Measurements from ENCODE around the gene RDH13.

RDH13 gene

DNA sequence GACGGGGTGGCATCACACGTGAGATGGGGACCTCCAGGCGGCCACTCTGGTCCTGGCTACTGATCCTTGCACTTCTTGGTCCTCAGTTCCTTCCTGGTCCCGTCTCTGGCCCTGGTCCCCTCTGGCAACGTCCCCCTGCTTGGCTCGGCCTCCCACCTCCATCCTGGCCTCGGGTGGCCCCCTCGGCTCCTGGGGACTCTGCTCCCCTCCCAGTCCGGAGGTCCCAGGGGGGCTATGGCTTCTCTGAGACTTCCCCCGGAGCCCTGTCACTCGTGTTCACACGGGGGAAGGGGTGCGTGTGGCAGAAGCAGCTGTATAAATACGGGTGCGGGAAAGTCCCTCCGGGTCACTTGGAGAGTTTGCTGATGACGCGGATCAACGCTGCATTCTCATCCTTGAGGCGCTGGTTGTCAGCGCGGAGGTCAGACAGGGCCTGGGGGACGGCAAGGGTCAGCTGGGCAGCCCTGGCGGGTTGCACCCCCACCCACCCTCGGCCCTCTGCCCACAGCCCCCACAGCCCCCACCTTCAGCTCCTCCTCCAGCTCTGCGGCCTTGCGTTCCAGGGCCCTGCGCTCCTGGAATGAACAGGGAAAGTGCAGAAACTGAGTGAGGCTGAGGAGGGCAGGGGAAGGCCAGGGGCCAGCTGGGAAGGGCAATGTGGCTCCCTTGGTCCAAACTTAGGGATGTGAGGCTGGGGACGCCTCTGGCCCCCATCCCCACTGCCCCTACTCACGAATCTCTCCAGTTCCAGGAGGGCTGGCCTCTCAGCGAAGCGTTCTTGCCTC lies 28.4 kb upstream of the RDH13 start:
- DNase-seq: no peak

DNA sequence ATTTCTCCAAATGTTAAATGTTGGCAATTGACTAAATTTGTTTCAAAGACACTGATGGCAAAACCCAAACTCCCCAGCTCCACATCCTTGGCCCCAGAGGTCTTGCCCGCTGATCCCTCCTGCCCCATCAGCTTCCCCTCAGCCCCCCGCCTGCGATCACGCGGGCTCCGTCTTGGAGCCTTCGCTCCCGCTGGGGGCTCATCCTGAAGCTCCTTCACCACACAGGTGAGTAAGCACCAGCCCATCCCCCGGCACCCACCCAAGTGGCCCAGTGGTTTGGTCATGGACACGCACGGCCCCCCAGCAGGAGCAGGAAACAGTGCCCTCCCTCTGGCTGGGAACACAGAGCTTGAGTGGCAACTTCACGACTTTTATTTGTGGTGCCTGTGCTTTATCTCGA lies 27.6 kb upstream of the RDH13 start:
- no peak for DNase-seq

DNA sequence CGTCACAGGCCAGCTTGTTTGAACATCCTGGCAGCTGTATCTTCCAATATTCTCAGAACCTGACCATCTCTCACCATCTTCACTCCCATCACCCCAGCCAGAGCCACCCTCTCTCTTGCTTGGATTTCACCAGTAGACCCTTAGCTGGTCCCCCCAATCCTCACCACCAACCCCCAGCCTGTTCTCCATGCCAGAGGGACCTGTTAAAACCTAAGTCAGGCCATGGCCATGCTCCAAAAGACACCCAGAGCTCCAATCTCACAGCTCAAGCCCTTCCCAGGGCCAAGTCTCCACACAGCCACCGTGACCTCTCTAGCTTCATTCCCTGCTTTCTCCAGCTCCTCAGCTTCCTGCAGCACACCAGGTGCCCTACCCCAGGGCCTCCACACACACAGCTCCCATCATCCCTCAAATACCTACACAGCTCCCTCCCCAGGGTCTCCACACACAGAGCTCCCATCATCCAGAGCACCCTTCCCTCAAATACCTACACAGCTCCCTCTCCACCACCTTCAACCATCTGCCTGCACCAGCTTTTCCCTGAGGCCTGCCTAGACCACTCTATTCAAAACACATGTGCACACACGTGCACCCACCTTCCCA lies 26.5 kb upstream of the RDH13 start:
- no peak for DNase-seq

DNA sequence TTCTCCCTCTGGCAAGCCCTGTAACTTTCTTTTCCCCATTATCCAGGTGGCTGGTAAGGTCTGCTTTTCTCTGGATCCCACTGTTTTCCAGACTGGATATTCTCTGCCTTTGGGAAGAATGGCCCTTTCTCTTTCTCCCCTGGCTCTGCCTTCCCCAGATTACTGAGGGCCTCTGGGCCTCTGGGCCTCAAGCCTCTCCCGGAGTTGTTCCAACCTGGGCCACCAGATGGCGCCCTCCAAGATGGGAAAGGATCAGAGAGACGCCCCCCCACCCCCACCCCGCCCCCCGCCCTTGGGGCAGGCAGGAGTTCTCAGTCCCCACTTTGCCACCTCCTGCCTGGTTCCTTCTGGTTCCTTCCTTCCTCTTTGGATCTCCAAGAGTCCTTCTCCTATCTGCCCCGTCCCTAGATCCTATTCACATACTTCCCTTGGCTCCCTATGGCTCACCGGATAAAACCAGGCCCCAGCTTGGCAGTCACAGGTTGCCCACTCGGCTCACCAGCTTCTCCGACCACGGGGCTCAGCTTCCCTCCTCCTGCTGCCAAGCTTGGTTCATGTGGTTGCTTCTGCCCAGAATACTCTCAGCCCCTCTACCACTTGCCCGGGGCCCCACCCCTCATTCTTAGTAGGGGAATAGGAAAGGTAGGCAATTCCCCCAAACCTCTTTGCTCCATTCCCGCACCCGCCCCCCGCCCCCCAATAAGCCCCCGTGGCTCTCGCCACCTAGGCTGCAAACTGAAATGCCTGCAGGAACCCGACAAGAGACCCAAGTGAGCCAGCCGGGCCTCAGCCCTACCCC lies 25.8 kb upstream of the RDH13 start:
- peak; percentile 84 for DNase-seq

DNA sequence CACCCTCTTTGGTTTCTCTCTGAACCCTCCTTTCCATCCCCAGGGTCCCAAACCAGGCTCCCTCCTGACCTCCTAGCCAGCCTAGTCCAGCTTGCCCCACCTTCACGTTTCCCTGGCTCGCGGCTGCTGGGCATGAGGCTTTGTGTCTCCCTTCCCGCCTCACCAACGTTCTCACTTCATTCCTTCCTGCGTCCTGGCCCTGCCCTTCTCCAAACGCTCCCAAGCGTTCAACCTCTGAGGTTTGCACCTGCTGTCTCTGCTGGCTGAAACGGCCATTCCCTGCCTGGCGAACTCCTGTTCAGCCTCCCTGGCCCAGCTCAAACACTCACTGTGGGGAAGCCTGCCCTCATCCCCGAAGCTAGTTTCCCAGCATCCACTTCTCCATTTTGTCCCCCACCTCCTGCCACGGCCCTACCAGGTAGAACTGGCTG lies 25.1 kb upstream of the RDH13 start:
- DNase-seq: no peak

GRCh38 chr19:55087542-55087901 lies 24.6 kb upstream of the RDH13 start:
- no peak for DNase-seq

DNA sequence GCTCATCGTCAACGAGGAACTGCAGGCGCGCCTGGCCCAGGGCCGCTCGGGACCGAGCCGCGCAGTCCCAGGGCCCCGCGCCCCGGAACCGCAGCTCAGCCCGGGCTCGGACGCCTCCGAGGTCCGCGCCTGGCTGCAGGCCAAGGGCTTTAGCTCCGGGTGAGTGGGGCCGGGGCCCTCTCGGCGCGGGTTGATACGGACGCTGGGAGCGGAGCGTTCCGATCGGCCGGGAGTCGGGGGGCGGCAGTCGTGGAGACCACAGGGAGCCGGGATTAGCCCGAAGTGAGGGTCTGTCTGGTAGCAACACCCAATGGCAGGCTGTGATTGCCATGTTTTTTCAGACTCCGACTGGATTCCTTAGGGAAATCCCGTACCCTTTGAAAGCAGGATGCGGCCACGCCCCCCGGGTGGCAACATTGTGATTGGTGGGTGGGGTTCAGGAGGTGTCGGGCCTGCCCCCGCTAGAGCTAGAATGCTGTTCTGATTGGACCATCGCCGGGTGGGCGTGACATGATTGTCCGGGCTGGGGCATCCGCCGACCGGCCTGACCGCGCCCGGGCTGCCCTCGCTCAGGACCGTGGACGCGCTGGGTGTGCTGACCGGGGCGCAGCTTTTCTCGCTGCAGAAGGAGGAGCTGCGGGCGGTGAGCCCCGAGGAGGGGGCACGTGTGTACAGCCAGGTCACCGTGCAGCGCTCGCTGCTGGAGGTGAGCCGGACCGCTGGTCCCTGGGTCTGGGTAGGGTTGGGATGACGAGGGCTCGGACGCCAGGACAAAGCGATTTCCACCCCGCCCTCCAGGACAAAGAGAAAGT lies 24.0 kb upstream of the RDH13 start:
- peak; percentile 87 for DNase-seq

DNA sequence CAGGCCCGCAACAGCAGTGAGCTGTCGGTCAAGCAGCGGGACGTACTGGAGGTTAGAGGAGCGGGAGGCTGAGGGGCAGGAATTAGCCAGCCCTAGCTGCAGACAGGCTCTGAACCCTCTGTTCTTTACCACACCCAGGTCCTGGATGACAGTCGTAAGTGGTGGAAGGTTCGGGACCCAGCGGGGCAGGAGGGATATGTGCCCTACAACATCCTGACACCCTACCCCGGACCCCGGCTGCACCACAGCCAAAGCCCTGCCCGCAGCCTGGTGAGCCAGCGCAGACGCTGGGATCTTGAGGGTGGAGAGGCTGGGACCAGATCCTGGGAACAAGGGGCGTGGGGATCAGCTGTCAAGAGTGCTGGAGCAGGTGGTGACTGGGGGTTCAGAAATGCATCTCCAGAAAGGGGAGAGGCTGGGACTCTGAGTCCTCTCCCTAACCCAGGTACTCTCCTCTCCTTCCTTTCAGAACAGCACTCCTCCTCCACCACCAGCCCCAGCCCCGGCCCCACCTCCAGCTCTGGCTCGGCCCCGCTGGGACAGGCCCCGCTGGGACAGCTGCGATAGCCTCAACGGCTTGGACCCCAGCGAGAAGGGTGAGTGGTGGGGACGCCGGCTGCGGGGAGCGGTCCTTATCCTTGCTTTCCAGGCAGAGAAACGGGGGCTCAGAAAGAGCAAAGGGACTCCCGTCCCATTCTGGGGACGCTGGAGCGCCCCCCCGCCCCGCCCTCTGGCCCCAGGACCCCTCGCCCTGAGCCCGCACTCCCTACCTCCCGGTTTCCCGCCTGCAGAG lies 23.2 kb upstream of the RDH13 start:
- no peak for DNase-seq

DNA sequence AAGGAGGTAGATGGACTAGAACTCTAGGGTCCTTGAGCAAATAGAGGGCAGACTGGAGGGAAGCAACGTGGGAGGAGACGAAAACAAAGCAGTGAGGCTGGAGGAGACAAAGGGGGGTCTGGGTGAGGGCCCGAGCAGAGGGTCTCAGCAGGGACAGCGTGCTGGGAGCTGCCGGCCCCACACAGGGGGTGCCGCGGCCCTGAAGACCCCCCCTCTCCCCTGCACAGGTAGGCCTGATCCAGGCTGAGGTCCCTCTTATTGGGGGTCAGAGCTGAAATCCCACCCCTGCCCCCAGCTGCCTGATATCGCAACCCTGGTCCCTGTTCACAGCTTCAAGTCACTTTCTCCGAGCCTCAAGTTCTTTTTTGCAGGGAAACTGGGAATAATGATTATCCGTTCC lies 21.5 kb upstream of the RDH13 start:
- no peak for DNase-seq

GRCh38 chr19:55083004-55083850 lies 20.3 kb upstream of the RDH13 start:
- DNase-seq: no peak

GRCh38 chr19:55082020-55082851 lies 19.3 kb upstream of the RDH13 start:
- no peak for DNase-seq

GRCh38 chr19:55081770-55082019 lies 18.7 kb upstream of the RDH13 start:
- no peak for DNase-seq

GRCh38 chr19:55080968-55081769 lies 18.2 kb upstream of the RDH13 start:
- DNase-seq: peak; percentile 79

- peak; percentile 75 for DNase-seq
These were observed 17.4 kb upstream of the RDH13 start for GRCh38 chr19:55080121-55080967.

GRCh38 chr19:55079400-55080038 lies 16.6 kb upstream of the RDH13 start:
- DNase-seq: no peak

- no peak for DNase-seq
These were observed 16.0 kb upstream of the RDH13 start for GRCh38 chr19:55078996-55079395.

DNA sequence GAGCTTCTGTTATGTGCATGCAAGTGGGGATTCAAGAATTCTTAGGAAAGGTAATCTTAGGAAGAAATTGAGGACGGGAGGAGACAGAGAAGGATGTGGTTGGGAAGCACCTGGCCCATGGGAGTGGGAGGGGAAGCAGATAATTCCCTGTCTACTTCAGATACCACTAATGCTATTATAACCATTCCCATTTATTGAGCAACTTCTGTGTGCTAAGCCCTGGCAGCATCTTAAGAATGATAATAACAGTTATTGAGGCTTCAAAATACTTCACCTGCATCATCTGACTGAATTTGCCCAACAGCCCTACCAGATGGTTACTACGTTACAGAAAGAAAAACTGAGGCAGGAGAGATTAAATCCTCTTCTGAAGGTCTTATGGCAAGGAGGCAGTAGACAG lies 14.2 kb upstream of the RDH13 start:
- no peak for DNase-seq

- DNase-seq: no peak
These were observed 13.4 kb upstream of the RDH13 start for GRCh38 chr19:55076321-55076720.

All from right forelimb (tissue), 1 donor.